GM19238 (cell line): Measurements from ENCODE around the gene PARD3.

Experiments used
- DNase-seq: peaks from one replicate; pipeline ENCODE4 v3.0.0; 2011; ENCODE audit warnings: low spot score; ENCODE audit not compliant: insufficient read length

Gene PARD3

GRCh38 chr10:34175121-34175520, 640.0 kb downstream of the PARD3 start:
- no peak for DNase-seq

- no peak for DNase-seq
These were observed 642.1 kb downstream of the PARD3 start for GRCh38 chr10:34172936-34173533.

DNA sequence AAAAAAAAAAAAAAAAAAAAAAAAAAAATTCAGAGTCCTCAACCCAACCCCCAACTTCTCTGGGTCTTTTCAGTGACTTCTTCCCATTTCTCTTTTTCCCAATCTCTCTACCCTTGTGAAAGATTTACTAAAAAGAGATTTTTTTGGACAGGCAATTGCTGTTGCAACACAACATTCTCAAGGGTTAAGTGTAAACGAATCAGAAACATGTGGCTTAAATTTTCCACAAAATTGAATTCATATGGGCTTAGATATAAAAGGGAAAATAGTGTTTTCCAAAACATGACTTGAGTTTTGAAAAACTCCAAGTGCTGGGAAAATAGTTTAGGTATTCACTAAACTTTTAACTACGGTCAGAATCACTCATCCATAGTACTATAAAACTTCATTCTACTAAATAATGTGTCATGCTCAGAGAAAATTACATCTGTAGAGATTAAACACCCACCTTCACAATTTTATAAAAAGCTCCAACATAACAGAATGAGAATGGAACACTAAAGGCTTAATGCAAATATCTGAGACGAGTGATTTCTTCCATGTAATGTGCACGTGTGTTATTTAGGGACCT, 643.1 kb downstream of the PARD3 start:
- no peak for DNase-seq

DNA sequence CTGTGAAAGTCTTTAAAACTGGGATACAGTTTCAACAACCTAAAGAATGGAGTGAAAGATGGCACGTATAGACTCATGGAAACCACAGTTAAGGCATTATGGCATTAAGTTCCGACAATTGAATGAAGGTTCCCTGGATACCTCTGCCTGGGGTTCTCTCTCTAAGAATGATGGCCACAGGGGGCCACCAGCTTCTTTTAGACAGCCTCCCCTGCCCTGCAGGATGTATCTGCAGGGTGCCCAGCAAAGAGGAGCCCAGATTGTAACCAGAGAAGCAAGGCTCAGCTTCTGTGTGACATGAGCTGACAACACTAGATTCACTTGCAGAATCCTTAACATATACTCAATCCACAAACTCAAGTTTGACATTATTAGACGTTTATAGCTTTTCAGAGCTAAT, 645.4 kb downstream of the PARD3 start:
- DNase-seq, result no peak

- DNase-seq, result no peak
These were observed 646.0 kb downstream of the PARD3 start for GRCh38 chr10:34169131-34169530.

DNA sequence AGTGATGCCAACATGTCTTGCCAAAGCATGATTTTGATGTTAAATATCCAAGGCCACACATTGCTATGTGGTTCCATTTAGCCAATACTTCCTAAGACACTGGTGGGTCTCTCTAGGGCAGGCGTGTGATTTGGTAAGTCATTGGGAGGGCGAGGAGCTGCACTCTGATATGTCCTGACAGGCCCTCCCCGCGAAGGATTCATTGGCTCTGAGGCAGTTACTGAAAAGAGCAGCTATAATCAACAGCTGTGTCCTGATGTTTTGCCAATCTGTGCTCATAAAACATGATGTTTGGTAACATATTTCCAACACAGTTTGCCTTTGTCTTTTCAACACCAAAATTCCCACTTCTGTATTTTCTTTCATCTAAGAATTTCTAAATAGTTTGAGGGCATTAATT, 646.7 kb downstream of the PARD3 start:
- no peak for DNase-seq

DNA sequence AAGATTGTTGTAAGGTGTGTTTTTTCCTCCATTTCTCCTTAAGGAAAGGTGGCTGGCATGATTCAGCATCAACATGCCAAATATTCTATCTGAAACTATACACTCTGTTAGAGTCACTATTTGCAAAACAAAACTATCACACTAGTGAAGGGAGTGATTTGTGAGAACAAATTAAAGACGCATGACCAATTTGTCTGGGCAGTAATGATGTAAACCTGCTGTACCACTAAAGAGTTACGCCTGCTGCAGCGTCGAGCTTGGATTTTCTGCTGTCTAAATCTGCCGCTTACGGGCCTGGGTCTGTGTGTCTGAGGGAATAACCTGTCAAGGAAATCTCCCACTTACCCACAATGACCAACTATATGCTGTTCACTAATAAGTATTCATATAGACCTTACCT, 648.3 kb downstream of the PARD3 start:
- no peak for DNase-seq

- DNase-seq, result no peak
These were observed 648.7 kb downstream of the PARD3 start for GRCh38 chr10:34166354-34166753.

- no peak for DNase-seq
These were observed 651.1 kb downstream of the PARD3 start for GRCh38 chr10:34164029-34164428.

DNA sequence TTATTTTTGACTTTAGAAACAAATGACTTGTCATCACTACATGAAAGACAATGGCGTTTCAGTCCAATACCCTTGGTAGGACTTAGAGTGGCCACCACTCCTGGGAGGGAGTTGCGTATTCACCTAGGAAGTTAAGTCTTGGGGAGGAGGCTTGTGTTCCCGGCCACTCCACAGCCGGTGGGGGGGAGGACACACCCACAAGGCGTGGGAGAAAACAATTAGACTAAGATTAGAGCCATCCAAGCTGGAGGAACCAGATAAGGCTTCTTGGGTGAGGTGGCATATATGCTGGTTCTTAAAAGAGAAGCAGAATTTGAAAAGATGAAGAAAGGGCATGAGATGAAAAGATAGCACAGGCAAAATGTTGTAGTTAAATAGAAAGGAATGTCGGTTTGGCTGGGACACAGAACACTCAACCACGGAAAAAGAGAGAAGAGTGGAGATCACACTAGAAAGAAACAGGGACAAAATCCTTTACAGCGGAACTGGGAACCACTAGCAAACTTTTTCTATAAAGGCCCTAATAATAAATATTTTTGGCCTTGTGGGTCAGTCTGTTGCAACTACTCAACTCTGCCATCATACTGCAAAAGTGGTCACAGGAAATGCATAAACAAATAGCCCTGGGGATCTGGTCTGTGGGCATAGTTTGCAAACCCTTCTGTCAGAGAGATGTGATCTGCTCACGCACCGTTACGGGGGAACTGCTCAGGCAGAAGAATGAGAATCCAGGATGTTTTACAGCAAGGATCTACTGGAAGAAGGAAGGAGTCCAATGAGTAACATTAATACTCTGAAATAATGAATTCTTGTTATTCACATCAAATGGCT, 651.8 kb downstream of the PARD3 start:
- no peak for DNase-seq

- no peak for DNase-seq
These were observed 653.2 kb downstream of the PARD3 start for GRCh38 chr10:34161777-34162370.

- DNase-seq, result no peak
These were observed 654.5 kb downstream of the PARD3 start for GRCh38 chr10:34160595-34160994.

DNA sequence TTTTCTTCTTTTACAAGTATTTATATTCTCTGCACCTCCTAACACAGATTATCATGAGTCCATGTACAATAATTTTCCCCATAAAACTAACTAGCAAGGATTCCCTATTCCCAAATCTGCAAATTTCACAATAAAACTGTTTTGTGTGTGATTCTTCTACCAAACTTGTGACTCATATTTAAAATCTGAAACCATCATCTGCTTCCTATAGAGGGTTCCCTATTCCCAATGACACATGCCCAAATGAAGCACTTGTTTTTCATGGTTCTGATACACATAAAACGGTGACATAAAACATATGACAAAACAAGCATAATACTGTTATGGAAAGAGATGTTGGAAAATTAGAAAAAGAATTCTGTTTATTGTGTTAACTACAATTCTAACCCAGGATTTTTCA, 657.6 kb downstream of the PARD3 start:
- no peak for DNase-seq

DNA sequence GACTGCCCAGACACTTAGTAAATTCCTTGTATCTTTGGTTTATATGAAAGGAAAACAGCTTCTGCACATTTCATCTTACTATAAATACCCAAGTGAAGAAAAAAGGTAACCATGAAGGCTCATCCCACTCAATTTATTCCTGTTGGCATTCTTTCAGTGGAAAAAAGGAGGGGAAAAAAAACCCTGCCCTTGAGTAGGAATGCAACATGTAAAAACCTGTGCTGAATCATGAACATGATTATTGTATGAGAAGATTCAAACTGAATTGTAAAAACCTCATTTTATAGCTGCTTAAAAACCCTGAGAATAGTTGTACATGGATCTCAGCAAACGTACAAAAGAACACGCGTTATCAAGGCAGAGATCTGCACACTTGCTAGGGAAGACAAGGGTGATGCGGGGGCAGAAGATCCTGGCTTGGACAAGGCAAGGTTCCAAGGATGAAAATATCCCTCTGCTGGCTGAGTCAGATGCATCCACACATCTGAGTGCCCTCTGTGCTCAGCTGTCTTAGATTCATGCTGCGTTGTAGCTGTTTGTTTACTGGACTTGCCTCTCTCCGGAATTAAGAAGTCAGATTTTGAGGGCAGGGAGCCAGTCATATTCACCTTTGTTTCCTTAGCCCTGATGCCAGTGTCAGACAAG, 658.2 kb downstream of the PARD3 start:
- no peak for DNase-seq

GRCh38 chr10:34155812-34156211, 659.3 kb downstream of the PARD3 start:
- DNase-seq, result no peak

- DNase-seq, result no peak
These were observed 660.7 kb downstream of the PARD3 start for GRCh38 chr10:34154383-34154900.

- no peak for DNase-seq
These were observed 661.3 kb downstream of the PARD3 start for GRCh38 chr10:34153663-34154382.

DNA sequence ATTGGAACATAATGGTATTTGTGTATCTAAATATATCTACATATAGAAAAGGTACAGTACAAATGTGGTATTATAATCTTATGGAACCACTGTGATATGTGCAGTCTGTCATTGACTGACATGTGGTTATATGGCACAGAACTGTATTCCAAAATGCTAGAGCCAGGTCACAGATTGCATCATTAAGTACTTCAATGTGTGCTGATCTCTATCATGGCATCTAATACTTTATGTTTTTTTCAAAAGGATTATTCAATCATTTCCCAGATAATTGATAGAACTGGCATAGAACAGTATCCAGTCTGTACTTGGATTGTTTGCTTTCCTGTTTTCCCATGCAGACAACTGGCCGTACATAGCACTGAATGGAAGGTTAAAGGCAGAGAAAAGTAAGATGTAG, 662.7 kb downstream of the PARD3 start:
- no peak for DNase-seq

- DNase-seq, result no peak
These were observed 663.2 kb downstream of the PARD3 start for GRCh38 chr10:34151931-34152330.

- no peak for DNase-seq
These were observed 663.6 kb downstream of the PARD3 start for GRCh38 chr10:34151481-34151880.

- no peak for DNase-seq
These were observed 665.0 kb downstream of the PARD3 start for GRCh38 chr10:34150103-34150502.
